NT2/D1 (cell line): ENCODE measurements around the gene GNPTG.

Source experiments
- SUZ12 ChIP-seq: IDR thresholded peaks from 2 replicates; pipeline ENCODE4 v1.6.1; 2011; ENCODE audit not compliant: insufficient read length, insufficient read depth; ENCODE audit errors: extremely low read depth
- YY1 ChIP-seq: IDR thresholded peaks from 2 replicates; pipeline ENCODE4 v1.6.1; 2011; ENCODE audit not compliant: insufficient read length, insufficient read depth
- ZNF274 ChIP-seq: IDR thresholded peaks from 2 replicates; pipeline ENCODE4 v1.6.1; 2011; ENCODE audit warnings: mild to moderate bottlenecking, low read depth, low read length

DNA sequence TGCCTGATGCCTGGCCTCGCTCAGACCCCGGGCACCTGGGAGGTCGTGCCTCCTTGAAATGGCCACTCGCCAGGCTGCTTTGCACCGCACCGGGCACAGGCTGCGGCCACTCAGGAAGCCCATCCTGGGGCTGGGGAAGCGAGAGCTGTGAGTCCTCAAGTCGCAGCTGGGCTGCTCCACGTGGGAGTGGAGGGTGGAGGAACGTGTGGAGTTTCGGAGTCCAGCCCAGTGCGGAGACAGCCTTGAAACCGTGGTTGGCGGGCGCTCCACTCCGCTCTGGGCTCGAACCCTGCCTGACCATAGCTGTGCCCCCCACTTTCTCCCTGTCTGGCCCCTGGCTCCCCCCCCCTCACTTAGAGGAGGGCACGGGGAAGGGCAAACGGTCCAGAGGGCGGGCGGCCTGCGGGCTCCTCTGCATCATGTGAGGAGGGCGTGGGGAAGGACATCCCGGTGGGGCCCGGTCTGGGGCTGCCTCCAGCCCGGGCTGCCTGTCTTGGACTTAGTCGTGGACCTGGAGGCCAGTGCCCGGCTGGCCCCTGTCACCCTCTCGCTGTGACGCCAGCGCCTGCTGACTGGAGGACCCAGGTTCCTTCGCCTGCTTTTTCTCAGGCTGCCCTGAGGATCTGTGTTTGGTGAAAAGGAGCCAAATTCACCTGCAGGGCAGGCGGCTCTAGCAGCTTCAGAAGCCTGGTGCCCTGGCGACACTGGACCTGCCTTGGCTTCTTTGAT is 39.8 kb upstream of the GNPTG start:
- TF ChIP-seq YY1 (no peak), SUZ12 (no peak), ZNF274 (no peak)
